Panc1 (cell line): Measurements from ENCODE around the gene FES. TPM values are rescaled to one million over a fixed set of nuclear protein-coding genes. Genes with fewer than 3 reads are reported as not detected.

Experiments
- ATAC-seq: fragments of 200-7000 bp; cut with Tn5 transposase; 2 replicates; pipeline ENCODE4 v1.9.1; 2020; ENCODE audit warnings: mild to moderate bottlenecking, moderate library complexity
- BruUV-seq: library from RNA; stranded (reverse); fragments of 400-500 nt; replicated peaks from 2 replicates; lab custom pipeline; 2021; lab: Mats Ljungman, UMichigan
- CTCF ChIA-PET: fragments of 300-600 bp; sonication (Branson Sonifier 250); formaldehyde crosslinking; loops from one replicate; lab custom pipeline; 2022; ENCODE audit warnings: antibody characterized with exemption; lab: Charles Lee
- POLR2A ChIA-PET: fragments of 300-600 bp; sonication (Branson Sonifier 250); formaldehyde crosslinking; loops from one replicate; lab custom pipeline; 2022; ENCODE audit warnings: antibody characterized with exemption; lab: Charles Lee
- DNase-seq: peaks from one replicate; pipeline ENCODE4 v3.0.0-alpha.2; 2010; ENCODE audit warnings: low read depth, low spot score
- H3K27ac ChIP-seq: 2 replicates; pipeline ENCODE4 v1.5.1; 2011; ENCODE audit warnings: mild to moderate bottlenecking, low read length, inconsistent platforms
- H3K27me3 ChIP-seq: fragments of 200-500 bp; sonication (Bioruptor generic); 2 replicates; pipeline ENCODE4 v1.6.0; 2014; ENCODE audit warnings: low read length, inconsistent platforms; ENCODE audit not compliant: control insufficient read depth, insufficient read depth
- H3K36me3 ChIP-seq: fragments of 200-500 bp; sonication (Bioruptor generic); 2 replicates; pipeline ENCODE4 v1.5.1; 2014; ENCODE audit warnings: inconsistent platforms, mild to moderate bottlenecking, low read length, moderate library complexity; ENCODE audit not compliant: control insufficient read depth, insufficient read depth
- H3K4me1 ChIP-seq: 2 replicates; pipeline ENCODE4 v1.5.1; 2011; ENCODE audit warnings: inconsistent platforms, mild to moderate bottlenecking, low read length, moderate library complexity; ENCODE audit not compliant: control insufficient read depth, insufficient read depth
- H3K4me3 ChIP-seq, 2 experiments: 2 replicates each; pipeline ENCODE4 v1.5.1; 2011 to 2012; ENCODE audit warnings: low read depth in 2 of 2, low read length in 2 of 2, mild to moderate bottlenecking in 2 of 2, inconsistent platforms in 1 of 2, moderate library complexity in 1 of 2
- H3K9me3 ChIP-seq: fragments of 200-500 bp; sonication (Bioruptor generic); 2 replicates; pipeline ENCODE4 v1.5.1; 2014; ENCODE audit warnings: low read depth, mild to moderate bottlenecking, inconsistent platforms, low read length, moderate library complexity; ENCODE audit not compliant: control insufficient read depth, insufficient read depth
- CTCF ChIP-seq: fragments of 450-650 bp; IDR thresholded peaks from 2 replicates; pipeline ENCODE4 v1.5.1; 2017; ENCODE audit warnings: mild to moderate bottlenecking
- POLR2AphosphoS5 ChIP-seq: IDR thresholded peaks from 2 replicates; pipeline ENCODE4 v1.6.1; 2012; ENCODE audit warnings: mild to moderate bottlenecking, low read depth, low read length, moderate library complexity
- REST ChIP-seq, 2 experiments: IDR thresholded peaks; 2 replicates each; pipeline ENCODE4 v1.6.1; 2011 to 2012; ENCODE audit warnings: low read depth in 2 of 2, control low read depth in 1 of 2, low read length in 1 of 2, mild to moderate bottlenecking in 1 of 2, moderate library complexity in 1 of 2; ENCODE audit not compliant: insufficient read depth in 1 of 2
- SIN3A ChIP-seq: IDR thresholded peaks from 2 replicates; pipeline ENCODE4 v1.6.1; 2012; ENCODE audit warnings: low read depth, mild to moderate bottlenecking, low read length, moderate library complexity, borderline replicate concordance; ENCODE audit not compliant: insufficient read depth
- TCF7L2 ChIP-seq: IDR thresholded peaks from 2 replicates; pipeline ENCODE4 v1.6.1; 2011; ENCODE audit warnings: mild to moderate bottlenecking, low read depth, low read length, inconsistent platforms
- in situ Hi-C: cut with HindIII; loops from 2 replicates; pipeline ENCODE4 v1.10.0; 2016; ENCODE audit warnings: low sequenced_read_pairs, low pct_unique_long_range_greater_than_20kb
- intact Hi-C: fragments of 100-400 bp; cut with micrococcal nuclease; formaldehyde crosslinking; loops from one replicate; pipeline ENCODE4 v1.10.0; 2022; ENCODE audit not compliant: unreplicated experiment
- total RNA-seq: library from RNA; stranded (reverse); gene quantifications from one replicate; pipeline ENCODE4 v1.2.1, GENCODE V29; 2021; ENCODE audit not compliant: unreplicated experiment

Gene FES
- total RNA-seq, 1 experiment from 2014 or later = 0.64 TPM

GRCh38 chr15:90907051-90907660 is 22.9 kb downstream of the FES start:
- POLR2A ChIA-PET = no interaction called here
- no peak for ATAC-seq

GRCh38 chr15:90907838-90908507 is 23.7 kb downstream of the FES start:
- no TSS peak for BruUV-seq
- Histone ChIP-seq H3K4me1 (peaks cover 6% of the 10 kb centered on the region), H3K36me3 (peaks cover 10% of the 10 kb centered on the region; the same call in 1 of the 2 replicates), H3K27ac (no peak overlapping the region), H3K4me3 (no peak overlapping the region), H3K9me3 (no peaks in the 10 kb centered on the region), H3K27me3 (no peaks in the 10 kb centered on the region)
- in situ Hi-C loops (no loop called here), intact Hi-C loops (no loop called here)
- ATAC-seq (no peak), DNase-seq (no peak)
- ChIA-PET POLR2A (no interaction called here), CTCF (no interaction called here)
- no peak for TF ChIP-seq TCF7L2
- no peak for TF ChIP-seq CTCF
- TF ChIP-seq REST (IDR thresholded peaks at IDR 0.05; ENCODE audit: insufficient read depth in 1 of 2, low read depth in 2 of 2, low read length in 1 of 2) = no peak
- TF ChIP-seq POLR2AphosphoS5 = no peak

More at GRCh38 chr15:90907051-90907660, 22.9 kb downstream of the FES start:
- intact Hi-C loops = no loop called here
- Histone ChIP-seq H3K9me3 (no peaks in the 10 kb centered on the region), H3K27me3 (no peaks in the 10 kb centered on the region), H3K4me1 (peaks cover 6% of the 10 kb centered on the region), H3K4me3 (no peak overlapping the region), H3K36me3 (peaks cover 10% of the 10 kb centered on the region; the same call in 1 of the 2 replicates), H3K27ac (no peak overlapping the region)
- TF ChIP-seq SIN3A = no peak
- TF ChIP-seq TCF7L2 = no peak
- TF ChIP-seq REST (IDR thresholded peaks at IDR 0.05; ENCODE audit: insufficient read depth in 1 of 2, low read depth in 2 of 2, low read length in 1 of 2) = no peak
- TF ChIP-seq POLR2AphosphoS5 = no peak
- no peak for TF ChIP-seq CTCF
- in situ Hi-C loops = no loop called here
- no TSS peak for BruUV-seq
- CTCF ChIA-PET = no interaction called here
- no peak for DNase-seq
